Neuronal stem cell (in vitro differentiated cells): ENCODE measurements around the gene RBMS3.
A peak's percentile ranks its signal among the peaks of the same experiment; 100 is the strongest.

Experiments used
- DNase-seq: peaks from one replicate; pipeline ENCODE4 v3.0.0-alpha.2; 2013; ENCODE audit warnings: low spot score
- H2AFZ ChIP-seq: one replicate; pipeline ENCODE4 v1.6.1; 2013; ENCODE audit warnings: mild to moderate bottlenecking, low read length, inconsistent platforms
- H2AK5ac ChIP-seq: 2 replicates; pipeline ENCODE4 v1.6.1; 2013; ENCODE audit warnings: low read depth, mild to moderate bottlenecking, inconsistent platforms, low read length, moderate library complexity, mixed read lengths
- H2BK120ac ChIP-seq: 2 replicates; pipeline ENCODE4 v1.6.1; 2013; ENCODE audit warnings: low read depth, mild to moderate bottlenecking, inconsistent platforms, low read length, moderate library complexity, mixed read lengths
- H2BK12ac ChIP-seq: one replicate; pipeline ENCODE4 v1.6.1; 2013; ENCODE audit warnings: low read length, inconsistent platforms
- H2BK15ac ChIP-seq: 2 replicates; pipeline ENCODE4 v1.6.1; 2013; ENCODE audit warnings: mild to moderate bottlenecking, low read length, inconsistent platforms, mixed read lengths
- H2BK5ac ChIP-seq: one replicate; pipeline ENCODE4 v1.6.1; 2013; ENCODE audit warnings: inconsistent platforms, mild to moderate bottlenecking, low read length, moderate library complexity
- H3K14ac ChIP-seq: one replicate; pipeline ENCODE4 v1.6.1; 2013; ENCODE audit warnings: low read length, inconsistent platforms
- H3K18ac ChIP-seq: 2 replicates; pipeline ENCODE4 v1.6.1; 2013; ENCODE audit warnings: low read length, inconsistent platforms
- H3K23ac ChIP-seq: 2 replicates; pipeline ENCODE4 v1.6.1; 2013; ENCODE audit warnings: low read depth, mild to moderate bottlenecking, mixed read lengths, low read length, inconsistent platforms; ENCODE audit not compliant: poor library complexity
- H3K27ac ChIP-seq: replicated peaks from 3 replicates; pipeline ENCODE4 v1.5.1; 2013; ENCODE audit warnings: low read length, inconsistent platforms
- H3K27me3 ChIP-seq, 3 experiments: 2 replicates each; pipeline ENCODE4 v1.6.1; 2013; ENCODE audit warnings: low read length in 3 of 3, mild to moderate bottlenecking in 2 of 3, inconsistent platforms in 1 of 3, low read depth in 1 of 3, mixed read lengths in 1 of 3, moderate library complexity in 1 of 3; ENCODE audit not compliant: control insufficient read depth in 3 of 3, insufficient read depth in 3 of 3
- H3K36me3 ChIP-seq, 2 donors: replicated peaks in 1 of 2; 2 replicates each; pipeline ENCODE4 v1.6.1; 2013; ENCODE audit warnings: low read length in 2 of 2; ENCODE audit not compliant: control insufficient read depth in 2 of 2, insufficient read depth in 2 of 2
- H3K4ac ChIP-seq: 2 replicates; pipeline ENCODE4 v1.6.1; 2013; ENCODE audit warnings: inconsistent platforms, mild to moderate bottlenecking, low read length, moderate library complexity
- H3K4me1 ChIP-seq, 2 donors: 1 replicate in 1 of 2; 2 replicates in 1 of 2; pipeline ENCODE4 v1.6.1; 2013; ENCODE audit warnings: low read length in 2 of 2, low read depth in 1 of 2; ENCODE audit not compliant: control insufficient read depth in 2 of 2, insufficient read depth in 1 of 2
- H3K4me2 ChIP-seq: one replicate; pipeline ENCODE4 v1.6.1; 2013; ENCODE audit warnings: mild to moderate bottlenecking, low read length, inconsistent platforms; ENCODE audit not compliant: insufficient read depth, poor library complexity, severe bottlenecking
- H3K4me3 ChIP-seq, 2 donors: 2 replicates each; pipeline ENCODE4 v1.5.1; 2013; ENCODE audit warnings: low read length in 2 of 2, mild to moderate bottlenecking in 2 of 2, inconsistent platforms in 1 of 2, moderate library complexity in 1 of 2
- H3K79me1 ChIP-seq: one replicate; pipeline ENCODE4 v1.6.1; 2013; ENCODE audit warnings: low read depth, mild to moderate bottlenecking, inconsistent platforms, low read length, moderate library complexity
- H3K9ac ChIP-seq: one replicate; pipeline ENCODE4 v1.6.1; 2013; ENCODE audit warnings: mild to moderate bottlenecking, low read depth, low read length, inconsistent platforms; ENCODE audit not compliant: poor library complexity
- H3K9me3 ChIP-seq, 2 donors: replicated peaks in 1 of 2; 2 replicates each; pipeline versions ENCODE3 to v1.6.1; 2013; ENCODE audit warnings: low read length in 2 of 2, mild to moderate bottlenecking in 2 of 2, inconsistent platforms in 1 of 2, low read depth in 1 of 2, mixed read lengths in 1 of 2, moderate library complexity in 1 of 2; ENCODE audit not compliant: control insufficient read depth in 2 of 2, insufficient read depth in 1 of 2
- H4K8ac ChIP-seq: one replicate; pipeline ENCODE4 v1.6.1; 2013; ENCODE audit warnings: low read depth, mild to moderate bottlenecking, inconsistent platforms, low read length, moderate library complexity
- H4K91ac ChIP-seq: one replicate; pipeline ENCODE4 v1.6.1; 2013; ENCODE audit warnings: low read length, low read depth, mild to moderate bottlenecking, inconsistent platforms; ENCODE audit not compliant: poor library complexity
- WGBS, 2 donors: extraction: QIAGEN DNeasy Blood & Tissue Kit; methylation state at CpG; one replicate each; pipeline ENCODE4 v1.1.7; 2013; ENCODE audit warnings: missing lambda C conversion rate in 2 of 2, mixed read lengths in 1 of 2; ENCODE audit not compliant: insufficient read length in 2 of 2, insufficient replicate concordance in 1 of 2; ENCODE audit errors: extremely low coverage in 2 of 2; 5-methylcytosine and 5-hydroxymethylcytosine counted together

RBMS3 gene

GRCh38 chr3:29695201-29695600 lies 414.3 kb downstream of the RBMS3 start:
- no peak overlapping the region for H3K4ac ChIP-seq
- H4K91ac ChIP-seq, result no peak overlapping the region
- H3K9ac ChIP-seq, result no peak overlapping the region
- H3K27ac ChIP-seq, result no peak overlapping the region
- H3K14ac ChIP-seq, result no peak overlapping the region
- WGBS, 2 donors, result no CpG with 5 or more reads among the region's 1 CpG
- H3K4me2 ChIP-seq, result no peak overlapping the region
- H2BK12ac ChIP-seq, result no peak overlapping the region
- no peaks in the 10 kb centered on the region for H3K36me3 ChIP-seq
- no peaks in the 10 kb centered on the region for H3K9me3 ChIP-seq
- H3K23ac ChIP-seq, result no peak overlapping the region
- H2BK120ac ChIP-seq, result no peak overlapping the region
- DNase-seq, result no peak
- peak overlapping the region; percentile 18 for H2AFZ ChIP-seq
- no peak overlapping the region for H3K18ac ChIP-seq
- no peak overlapping the region for H4K8ac ChIP-seq
- H3K4me1 ChIP-seq, result peaks cover 3 to 21% of the 10 kb centered on the region in 2 donors
- no peak overlapping the region for H2BK15ac ChIP-seq
- H2AK5ac ChIP-seq, result no peak overlapping the region
- no peak overlapping the region for H2BK5ac ChIP-seq
- H3K27me3 ChIP-seq, result no peaks in the 10 kb centered on the region
- H3K4me3 ChIP-seq, result no peak overlapping the region
- H3K79me1 ChIP-seq, result no peaks in the 10 kb centered on the region

DNA sequence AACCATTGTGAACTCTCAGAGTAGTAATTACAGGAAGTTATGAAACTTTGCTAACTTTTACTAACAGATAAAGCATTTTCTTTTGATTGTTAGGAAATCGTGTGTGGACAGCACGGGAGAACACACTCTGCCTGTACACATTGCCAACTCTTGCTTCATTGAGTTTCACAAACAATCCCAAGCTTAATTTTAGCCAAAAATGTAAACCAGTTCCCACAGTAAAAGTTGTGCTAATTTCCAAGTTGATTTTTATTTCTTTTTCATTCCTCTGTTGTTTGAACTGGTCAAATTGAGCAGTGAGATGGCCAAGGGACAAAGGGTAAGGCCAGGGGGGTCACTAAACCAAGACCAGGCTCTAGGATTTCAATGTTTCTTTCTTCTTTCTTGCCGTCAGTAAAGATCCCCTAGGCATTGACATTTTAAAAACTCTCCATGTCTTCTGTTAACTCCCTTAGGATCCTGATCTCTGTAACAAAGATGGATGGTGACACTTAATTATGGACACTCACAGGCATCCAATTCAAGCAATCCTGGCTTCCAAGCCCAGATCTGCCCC lies 414.9 kb downstream of the RBMS3 start:
- no peak overlapping the region for H2BK12ac ChIP-seq
- H4K8ac ChIP-seq, result no peak overlapping the region
- peaks cover 3 to 21% of the 10 kb centered on the region in 2 donors for H3K4me1 ChIP-seq
- no CpG with 5 or more reads among the region's 3 CpGs for whole genome bisulfite sequencing, 2 donors
- no peak overlapping the region for H4K91ac ChIP-seq
- H3K9ac ChIP-seq, result no peak overlapping the region
- peak overlapping the region; percentile 17 for H3K27ac ChIP-seq
- H2BK15ac ChIP-seq, result no peak overlapping the region
- H3K27me3 ChIP-seq, result no peaks in the 10 kb centered on the region
- H3K23ac ChIP-seq, result no peak overlapping the region
- peaks cover 0 to 4% of the 10 kb centered on the region in 2 donors for H3K9me3 ChIP-seq
- no peak overlapping the region for H3K4me3 ChIP-seq
- H2AFZ ChIP-seq, result peak overlapping the region; percentile 18
- H3K18ac ChIP-seq, result no peak overlapping the region
- H2BK5ac ChIP-seq, result no peak overlapping the region
- no peak for DNase-seq
- H3K4me2 ChIP-seq, result no peak overlapping the region
- no peak overlapping the region for H3K4ac ChIP-seq
- no peak overlapping the region for H3K14ac ChIP-seq
- no peaks in the 10 kb centered on the region for H3K36me3 ChIP-seq
- H2AK5ac ChIP-seq, result no peak overlapping the region
- H3K79me1 ChIP-seq, result no peaks in the 10 kb centered on the region
- H2BK120ac ChIP-seq, result no peak overlapping the region

- no peaks in the 10 kb centered on the region for H3K27me3 ChIP-seq
- no peak overlapping the region for H2BK12ac ChIP-seq
- H3K14ac ChIP-seq, result no peak overlapping the region
- no peak overlapping the region for H3K4me3 ChIP-seq
- H2AK5ac ChIP-seq, result no peak overlapping the region
- no peak overlapping the region for H4K91ac ChIP-seq
- H4K8ac ChIP-seq, result no peak overlapping the region
- H2BK15ac ChIP-seq, result no peak overlapping the region
- peaks cover 3 to 21% of the 10 kb centered on the region in 2 donors for H3K4me1 ChIP-seq
- no peak overlapping the region for H3K27ac ChIP-seq
- H3K18ac ChIP-seq, result no peak overlapping the region
- no peak overlapping the region for H3K9ac ChIP-seq
- no peaks in the 10 kb centered on the region for H3K36me3 ChIP-seq
- no peak overlapping the region for H2AFZ ChIP-seq
- no peak overlapping the region for H2BK120ac ChIP-seq
- no peaks in the 10 kb centered on the region for H3K79me1 ChIP-seq
- H3K23ac ChIP-seq, result no peak overlapping the region
- no peak for DNase-seq
- H3K4ac ChIP-seq, result no peak overlapping the region
- H3K4me2 ChIP-seq, result no peak overlapping the region
- WGBS, 2 donors, result no CpG with 5 or more reads among the region's 2 CpGs
- no peak overlapping the region for H2BK5ac ChIP-seq
- H3K9me3 ChIP-seq, result peaks cover 0 to 5% of the 10 kb centered on the region in 2 donors
These were observed 415.4 kb downstream of the RBMS3 start for GRCh38 chr3:29696311-29696710.

- Histone ChIP-seq H3K4me2 (no peak overlapping the region), H2BK120ac (no peak overlapping the region), H2BK15ac (no peak overlapping the region), H3K14ac (no peak overlapping the region), H3K36me3 (no peaks in the 10 kb centered on the region), H3K18ac (no peak overlapping the region), H3K4me3 (no peak overlapping the region), H3K4ac (no peak overlapping the region), H2BK5ac (no peak overlapping the region), H3K79me1 (no peaks in the 10 kb centered on the region), H3K23ac (no peak overlapping the region), H2BK12ac (no peak overlapping the region), H3K27me3 (no peaks in the 10 kb centered on the region), H3K9me3 (peaks cover 4 to 5% of the 10 kb centered on the region in 2 donors), H4K8ac (no peak overlapping the region), H3K27ac (no peak overlapping the region), H4K91ac (no peak overlapping the region), H2AK5ac (no peak overlapping the region), H2AFZ (no peak overlapping the region), H3K9ac (no peak overlapping the region), H3K4me1 (peaks cover 3 to 21% of the 10 kb centered on the region in 2 donors)
- no CpG with 5 or more reads among the region's 2 CpGs for WGBS, 2 donors
- no peak for DNase-seq
These were observed 417.1 kb downstream of the RBMS3 start for GRCh38 chr3:29697989-29698388.
